GM18873 (cell line): Measurements from ENCODE around the gene LITAF.
"Not testable (repeated sequence)": the region's sequence is repeated elsewhere in the genome, so short reads cannot be mapped to it uniquely, and the experiment has no call there.

ENCODE experiments used
- ATAC-seq: cut with Tn5 transposase; IDR thresholded peaks from one replicate; pipeline ENCODE4 v1.9.1; 2021; ENCODE audit warnings: mild to moderate bottlenecking, moderate library complexity, moderate number of reproducible peaks; ENCODE audit not compliant: unreplicated experiment, low FRiP score

The LITAF gene

DNA sequence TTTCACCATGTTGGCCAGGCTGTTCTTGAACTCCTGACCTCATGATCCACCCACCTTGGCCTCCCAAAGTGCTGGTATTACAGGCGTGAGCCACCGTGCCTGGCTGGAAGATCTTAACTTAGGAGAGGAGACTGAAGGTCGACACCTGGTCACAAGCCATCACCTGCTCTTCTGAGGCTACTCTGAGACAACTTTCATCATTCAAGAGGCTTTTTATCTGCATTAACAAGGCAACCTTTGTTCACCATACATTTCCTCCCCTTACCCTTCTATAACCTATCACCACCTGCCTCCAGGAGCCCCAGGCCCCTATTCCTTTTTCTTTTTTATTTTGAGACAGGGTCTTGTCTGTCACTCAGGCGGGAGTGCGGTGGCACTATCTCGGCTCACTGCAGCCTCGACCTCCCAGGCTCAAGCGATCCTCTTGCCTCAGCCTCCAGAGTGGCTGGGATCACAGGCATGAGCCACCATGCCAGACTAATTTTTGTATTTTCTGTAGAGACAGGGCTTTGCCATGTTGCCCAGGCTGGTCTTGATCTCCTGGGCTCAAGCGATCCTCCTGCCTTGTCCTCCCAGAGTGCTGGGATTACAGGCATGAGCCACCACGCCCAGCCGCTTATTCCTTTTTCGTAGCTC lies 6.2 kb downstream of the LITAF start:
- ATAC-seq: no peak

DNA sequence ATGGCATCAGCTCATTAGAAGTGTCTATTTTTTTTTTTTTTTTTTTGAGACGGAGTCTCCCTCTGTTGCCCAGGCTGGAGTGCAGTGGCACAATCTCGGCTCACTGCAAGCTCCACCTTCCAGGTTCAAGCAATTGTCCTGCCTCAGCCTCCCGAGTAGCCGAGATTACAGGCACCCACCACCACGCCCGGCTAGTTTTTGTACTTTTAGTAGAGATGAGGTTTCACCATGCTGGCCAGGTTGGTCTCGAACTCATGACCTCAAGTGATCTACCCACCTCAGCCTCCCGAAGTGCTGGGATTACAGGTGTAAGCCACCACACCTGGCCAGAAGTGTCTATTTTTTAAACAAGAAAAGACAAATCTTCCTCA lies 9.4 kb downstream of the LITAF start:
- ATAC-seq: not testable (repeated sequence)

DNA sequence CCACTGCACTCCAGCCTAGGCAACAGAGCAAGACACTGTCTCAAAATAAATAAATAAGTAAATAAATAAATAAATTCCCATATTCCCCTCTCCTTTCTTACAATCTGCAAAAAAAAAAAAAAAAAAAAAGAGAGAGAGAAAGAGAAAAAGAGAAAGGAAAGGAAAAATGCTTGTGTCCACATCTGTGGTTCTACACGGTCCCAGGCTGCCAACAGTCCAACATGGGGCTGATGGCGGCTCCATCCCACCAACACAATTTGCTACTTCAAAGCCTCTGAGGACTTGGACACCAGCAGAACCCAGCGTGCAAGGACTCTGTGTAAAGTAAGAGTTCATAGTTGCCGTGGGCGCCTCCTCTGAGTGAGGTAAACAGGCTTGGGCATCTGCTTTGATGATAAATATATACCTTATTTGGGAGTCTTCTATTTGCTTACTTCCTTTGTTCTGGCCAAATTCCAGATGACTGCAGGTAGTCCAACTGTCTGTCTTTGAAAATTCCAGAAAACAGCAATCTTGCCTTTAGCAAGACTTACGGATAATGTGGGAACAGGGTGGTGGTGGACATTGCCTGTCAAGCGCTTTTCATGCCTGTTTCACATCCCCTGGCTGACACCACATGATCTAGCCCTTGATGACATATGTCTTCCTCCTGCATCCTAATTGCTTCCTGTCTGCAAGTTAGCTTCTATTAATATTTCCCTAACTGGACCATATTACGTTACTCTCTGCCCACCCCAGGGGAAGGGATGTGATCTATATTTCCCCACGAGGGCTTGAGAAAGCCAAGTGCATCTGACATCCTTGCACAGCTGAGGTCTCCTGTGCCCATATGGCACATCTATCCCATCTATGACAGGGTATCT lies 10.1 kb downstream of the LITAF start:
- peak; percentile 56 for ATAC-seq

GRCh38 chr16:11575223-11575589 lies 11.5 kb downstream of the LITAF start:
- ATAC-seq: no peak

- no peak for ATAC-seq
Observed at GRCh38 chr16:11572301-11572995, 14.3 kb downstream of the LITAF start.

DNA sequence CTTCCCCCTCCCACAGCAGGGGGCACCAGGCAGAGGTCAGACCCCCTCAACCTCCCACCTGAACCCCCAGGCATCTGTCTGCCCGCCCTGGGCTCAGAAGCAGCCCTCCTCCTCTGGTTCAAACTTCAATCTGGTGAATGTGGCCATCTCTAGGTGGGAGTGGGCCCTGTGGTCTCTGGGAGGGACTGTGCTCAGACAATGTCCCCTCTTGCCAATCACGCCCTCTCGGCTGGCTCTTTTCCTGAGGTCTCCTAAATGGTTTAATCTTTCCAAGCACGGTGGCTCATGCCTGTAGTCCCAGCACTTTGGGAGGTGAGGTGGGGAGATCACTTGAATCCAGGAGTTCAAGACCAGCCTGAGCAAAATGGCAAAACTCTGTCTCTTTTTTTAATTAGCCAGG lies 15.2 kb downstream of the LITAF start:
- no peak for ATAC-seq

GRCh38 chr16:11570806-11571205 lies 15.9 kb downstream of the LITAF start:
- no peak for ATAC-seq

GRCh38 chr16:11570258-11570657 lies 16.5 kb downstream of the LITAF start:
- ATAC-seq: no peak

- no peak for ATAC-seq
Observed at GRCh38 chr16:11566398-11566797, 20.3 kb downstream of the LITAF start.

DNA sequence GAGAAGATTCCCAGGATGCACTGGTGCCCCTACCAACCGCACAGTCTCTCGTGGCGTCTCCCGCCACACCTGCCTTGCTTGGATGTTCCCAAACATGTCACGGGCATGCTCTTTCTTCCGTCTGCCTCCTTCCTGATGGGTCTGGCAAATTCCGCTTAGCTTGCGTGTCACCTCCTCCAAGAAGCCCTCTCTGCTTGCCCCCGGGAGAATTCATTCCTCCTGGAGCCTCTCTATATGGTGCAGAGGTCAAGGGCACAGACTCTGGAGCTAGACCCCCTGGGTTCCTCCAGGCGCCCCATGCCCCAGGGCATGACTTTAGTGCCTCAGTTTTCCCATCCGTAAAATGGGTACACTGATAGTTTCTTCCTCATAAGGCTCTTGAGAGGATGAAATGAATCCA lies 21.1 kb downstream of the LITAF start:
- no peak for ATAC-seq

GRCh38 chr16:11564046-11564926 lies 22.4 kb downstream of the LITAF start:
- no peak for ATAC-seq

DNA sequence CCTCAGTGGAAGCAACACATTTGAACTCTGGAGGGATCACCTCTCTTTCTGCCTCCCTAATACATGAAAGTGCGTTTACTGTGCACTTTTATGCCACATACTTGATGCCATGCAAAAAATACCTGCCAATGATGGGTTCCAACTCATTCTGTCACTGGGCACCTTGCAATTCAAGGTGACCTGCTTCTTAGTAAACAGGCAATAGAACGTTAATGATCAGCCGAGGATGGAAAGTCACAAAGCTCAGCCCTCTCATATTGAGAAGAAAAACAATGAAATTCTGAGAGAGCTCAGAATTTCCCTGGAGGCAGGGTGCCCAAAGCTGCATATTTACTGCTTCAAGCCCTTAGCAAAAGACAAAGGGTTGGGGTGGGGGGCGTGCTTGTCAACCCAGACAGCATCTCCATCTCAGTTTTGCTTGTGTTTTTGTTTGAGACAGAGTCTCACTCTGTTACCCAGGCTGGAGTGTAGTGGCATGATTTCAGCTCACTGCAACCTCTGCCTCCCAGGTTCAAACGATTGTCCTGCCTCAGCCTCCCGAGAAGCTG lies 23.2 kb downstream of the LITAF start:
- no peak for ATAC-seq

GRCh38 chr16:11562941-11563340 lies 23.8 kb downstream of the LITAF start:
- no peak for ATAC-seq

GRCh38 chr16:11562411-11562810 lies 24.3 kb downstream of the LITAF start:
- ATAC-seq: no peak

GRCh38 chr16:11561856-11562255 lies 24.9 kb downstream of the LITAF start:
- no peak for ATAC-seq

- no peak for ATAC-seq
Observed at GRCh38 chr16:11561454-11561805, 25.3 kb downstream of the LITAF start.

GRCh38 chr16:11560701-11561453 lies 25.8 kb downstream of the LITAF start:
- no peak for ATAC-seq

DNA sequence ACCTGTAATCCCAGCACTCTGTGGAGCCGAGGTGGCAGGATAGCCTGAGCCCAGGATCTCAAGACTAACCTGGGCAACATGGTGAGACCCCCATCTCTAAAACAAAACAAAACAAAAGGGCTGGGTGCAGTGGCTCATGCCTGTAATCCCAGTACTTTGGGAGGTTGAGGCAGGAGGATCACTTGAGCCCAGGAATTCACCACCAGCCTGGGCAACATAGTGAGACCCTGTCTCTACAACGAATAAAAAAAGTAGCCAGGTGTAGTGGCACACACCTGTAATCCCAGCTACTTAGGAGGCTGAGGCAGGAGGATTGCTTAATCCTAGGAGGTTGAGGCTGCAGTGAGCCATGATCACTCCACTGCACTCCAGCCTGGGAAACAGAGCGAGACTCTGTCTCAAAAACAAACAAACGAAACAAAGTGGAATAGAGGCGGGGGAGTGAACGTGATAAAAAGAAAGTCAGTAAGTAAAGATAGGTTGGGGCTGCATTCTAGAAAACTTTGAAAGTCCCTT lies 28.4 kb downstream of the LITAF start:
- not testable (repeated sequence) for ATAC-seq

GRCh38 chr16:11557801-11558200 lies 28.9 kb downstream of the LITAF start:
- no peak for ATAC-seq
